ENCODE data around the gene MGLL. TPM values are rescaled to one million over a fixed set of nuclear protein-coding genes. Genes with fewer than 3 reads are reported as not detected.

Gene MGLL
- total and polyA plus RNA-seq, 8 donors, result 10.5 to 118 (median 37.9) TPM

GRCh38 chr3:127796831-127797150, 25.5 kb downstream of the MGLL start:
- TF ChIP-seq POLR2A (IDR thresholded peaks at IDR 0.05) (no peak), EP300 (IDR thresholded peaks at IDR 0.05) (no peak), CTCF (IDR thresholded peaks at IDR 0.05) (no peak), POLR2AphosphoS5 (IDR thresholded peaks at IDR 0.05) (no peak)
- intact Hi-C loops (cut with DNase I; ENCODE audit: low total_unique reads), result no loop called here
- Histone ChIP-seq H3K9me3 (no peaks in the 10 kb centered on the region), H3K4me1 (peaks cover 0 to 48% (median 13%) of the 10 kb centered on the region in 4 donors), H3K36me3 (peaks cover 0 to 25% (median 20%) of the 10 kb centered on the region in 4 donors), H3K27me3 (no peaks in the 10 kb centered on the region), H3K4me3 (no peak overlapping the region), H3K27ac (no peak overlapping the region)
- DNase-seq, result no peak
- 80 to 88% (median 83%) methylated on average over 7 to 8 of the region's 8 CpGs for WGBS, 5 donors

DNA sequence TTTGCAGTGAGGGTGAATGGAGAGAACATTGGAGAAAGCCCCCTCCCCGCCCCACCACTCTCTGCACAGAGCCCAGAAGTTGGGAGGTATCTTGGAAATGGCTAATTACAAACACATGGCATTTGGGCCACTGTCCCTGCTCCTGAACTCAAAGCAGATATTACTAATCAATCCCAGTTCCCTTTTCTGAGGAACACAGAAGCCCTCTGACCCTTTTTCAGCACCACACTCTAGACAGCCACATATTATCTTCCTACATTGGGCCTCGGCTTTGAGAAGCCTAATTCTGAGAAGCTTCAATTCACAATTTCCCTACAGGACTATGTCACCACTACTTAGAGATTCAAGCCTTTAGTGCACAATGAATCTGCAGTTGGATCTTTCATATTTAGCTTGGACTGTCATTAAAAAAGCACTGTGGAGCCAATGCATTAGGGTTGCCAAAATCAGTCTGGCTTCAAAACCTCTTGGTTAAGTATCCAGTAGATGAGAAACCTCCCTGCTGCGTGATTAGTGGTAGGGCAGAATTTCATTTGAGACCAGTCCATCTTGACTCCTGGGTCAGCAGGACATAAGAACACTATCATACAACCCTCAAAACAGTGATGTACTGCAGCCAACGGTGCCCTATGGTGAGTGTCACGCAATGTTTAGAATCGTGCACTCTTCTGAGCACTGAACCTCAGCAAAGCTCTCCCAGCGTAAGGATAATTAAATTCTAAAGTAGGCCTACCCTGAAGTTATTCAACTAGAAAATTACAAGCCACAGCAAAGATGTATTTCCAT, 26.1 kb downstream of the MGLL start:
- Histone ChIP-seq H3K9me3 (no peaks in the 10 kb centered on the region), H3K4me1 (peaks cover 0 to 54% (median 16%) of the 10 kb centered on the region in 4 donors), H3K36me3 (peaks cover 0 to 25% (median 20%) of the 10 kb centered on the region in 4 donors), H3K4me3 (no peak overlapping the region), H3K27ac (no peak overlapping the region), H3K27me3 (no peaks in the 10 kb centered on the region)
- no peak for DNase-seq
- TF ChIP-seq POLR2AphosphoS5 (IDR thresholded peaks at IDR 0.05) (no peak), POLR2A (IDR thresholded peaks at IDR 0.05) (no peak), CTCF (IDR thresholded peaks at IDR 0.05) (no peak), EP300 (IDR thresholded peaks at IDR 0.05) (no peak)
- WGBS, 5 donors, result 78 to 90% (median 87%) methylated on average over 6 to 7 of the region's 7 CpGs
- intact Hi-C loops (cut with DNase I; ENCODE audit: low total_unique reads), result no loop called here

DNA sequence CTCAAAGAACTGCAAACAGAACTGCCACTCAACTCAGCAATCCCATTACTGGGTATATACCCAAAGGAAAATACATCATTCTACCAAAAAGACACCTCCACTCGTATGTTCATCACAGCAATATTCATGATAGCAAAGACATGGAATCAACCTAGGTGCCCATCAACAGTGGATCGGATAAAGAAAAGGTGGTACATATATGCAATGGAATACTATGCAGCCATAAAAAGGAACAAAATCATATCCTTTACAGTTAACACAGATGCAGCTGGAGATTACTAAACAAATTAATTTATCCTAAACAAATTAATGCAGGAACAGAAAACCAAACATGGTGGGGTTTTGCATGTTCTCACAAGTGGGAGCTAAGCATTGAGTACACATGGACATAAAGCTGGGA, 27.3 kb downstream of the MGLL start:
- 91 to 100% (median 97%) methylated on average over 2 of the region's 2 CpGs for whole genome bisulfite sequencing, 5 donors
- DNase-seq, result no peak
- Histone ChIP-seq H3K27ac (no peak overlapping the region), H3K27me3 (no peaks in the 10 kb centered on the region), H3K36me3 (peaks cover 0 to 25% (median 20%) of the 10 kb centered on the region in 4 donors), H3K4me1 (peaks cover 5 to 58% (median 23%) of the 10 kb centered on the region in 4 donors), H3K4me3 (no peak overlapping the region), H3K9me3 (no peaks in the 10 kb centered on the region)
- TF ChIP-seq CTCF (IDR thresholded peaks at IDR 0.05) (no peak), POLR2A (IDR thresholded peaks at IDR 0.05) (no peak), POLR2AphosphoS5 (IDR thresholded peaks at IDR 0.05) (no peak), EP300 (IDR thresholded peaks at IDR 0.05) (no peak)
- intact Hi-C loops (cut with DNase I; ENCODE audit: low total_unique reads), result no loop called here

GRCh38 chr3:127794402-127794801, 27.9 kb downstream of the MGLL start:
- no peak for DNase-seq
- Histone ChIP-seq H3K4me1 (peaks cover 5 to 55% (median 19%) of the 10 kb centered on the region in 4 donors), H3K4me3 (no peak overlapping the region), H3K27me3 (no peaks in the 10 kb centered on the region), H3K36me3 (peaks cover 0 to 25% (median 20%) of the 10 kb centered on the region in 4 donors), H3K9me3 (no peaks in the 10 kb centered on the region), H3K27ac (no peak overlapping the region)
- TF ChIP-seq CTCF (IDR thresholded peaks at IDR 0.05) (no peak), POLR2AphosphoS5 (IDR thresholded peaks at IDR 0.05) (no peak), POLR2A (IDR thresholded peaks at IDR 0.05) (no peak), EP300 (IDR thresholded peaks at IDR 0.05) (no peak)
- 78 to 91% (median 88%) methylated on average over 2 of the region's 2 CpGs for WGBS, 5 donors
- intact Hi-C loops (cut with DNase I; ENCODE audit: low total_unique reads), result no loop called here
